Activated CD8-positive, alpha-beta memory T cell treated with anti-CD3 and anti-CD28 coated beads, Interleukin-2, amount 10 ng/mL, durations not matched to agents 7 days and 5 days (primary cell): ENCODE results near the gene CPNE4. TPM values are rescaled to one million over a fixed set of nuclear protein-coding genes. Genes with fewer than 3 reads are reported as not detected.
"Not testable (repeated sequence)": the region's sequence is repeated elsewhere in the genome, so short reads cannot be mapped to it uniquely, and the experiment has no call there.

Experiments
- ATAC-seq: fragments of 150-1000 bp; cut with Tn5 transposase; one replicate; pipeline ENCODE4 v1.10.0; 2021; ENCODE audit warnings: moderate library complexity
- CTCF ChIA-PET: fragments of 350-600 bp; sonication (Branson Sonifier 250); formaldehyde crosslinking; loops from one replicate; lab custom pipeline; 2021; ENCODE audit warnings: antibody characterized with exemption; lab: Charles Lee
- DNase-seq: peaks from one replicate; pipeline ENCODE4 v3.0.0-alpha.2; 2020
- H3K27ac Mint-ChIP-seq: one replicate; pipeline ENCODE4 v1.8.0; 2021; ENCODE audit warnings: mild to moderate bottlenecking, mixed read lengths
- H3K27me3 Mint-ChIP-seq: one replicate; pipeline ENCODE4 v1.8.0; 2021; ENCODE audit warnings: mixed read lengths
- H3K36me3 Mint-ChIP-seq: one replicate; pipeline ENCODE4 v1.8.0; 2021; ENCODE audit warnings: mild to moderate bottlenecking, mixed read lengths
- H3K4me1 Mint-ChIP-seq: one replicate; pipeline ENCODE4 v1.8.0; 2021; ENCODE audit warnings: mixed read lengths
- H3K4me3 Mint-ChIP-seq: one replicate; pipeline ENCODE4 v1.8.0; 2021; ENCODE audit warnings: mild to moderate bottlenecking, moderate library complexity, mixed read lengths
- H3K9me3 Mint-ChIP-seq: one replicate; pipeline ENCODE4 v1.8.0; 2022; ENCODE audit warnings: low read depth, mixed read lengths
- microRNA-seq: library from miRNA; unstranded; fragments of <30 nt; microRNA quantifications from one replicate; pipeline ENCODE4 v1.2.0, GENCODE V29; 2022
- total RNA-seq, 2 experiments: library from RNA; stranded (reverse); gene quantifications; one replicate each; pipeline ENCODE4 v1.2.3, GENCODE V29; 2021

Gene CPNE4
- total RNA-seq, 2 experiments from 2014 or later = not detected

DNA sequence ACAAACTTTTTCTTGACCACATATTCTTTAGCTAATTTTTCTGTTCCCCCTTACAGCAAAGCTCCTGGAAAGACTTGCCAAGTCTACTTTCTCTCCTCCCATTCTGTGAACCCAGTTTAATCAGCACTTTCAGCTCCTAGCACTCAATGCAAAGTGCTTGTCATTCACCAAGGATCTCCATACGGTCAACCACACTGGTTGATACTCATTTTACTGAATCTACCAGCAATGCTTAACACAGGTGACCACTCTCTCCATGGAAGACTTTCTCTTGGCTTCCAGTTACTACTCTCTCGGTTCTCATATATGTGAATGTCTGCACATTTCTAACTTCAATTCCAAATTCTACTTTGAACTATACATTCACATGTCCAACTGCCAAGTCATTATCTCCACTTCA lies 543.7 kb downstream of the CPNE4 start:
- ATAC-seq (no peak), DNase-seq (no peak)
- H3K27ac Mint-ChIP-seq = no peak overlapping the region
- no peak overlapping the region for H3K4me3 Mint-ChIP-seq
- H3K4me1 Mint-ChIP-seq = peaks cover 6% of the 10 kb centered on the region
- H3K27me3 Mint-ChIP-seq = no peaks in the 10 kb centered on the region
- peaks cover 42% of the 10 kb centered on the region for H3K36me3 Mint-ChIP-seq
- CTCF ChIA-PET = no interaction called here
- no peaks in the 10 kb centered on the region for H3K9me3 Mint-ChIP-seq

- CTCF ChIA-PET, H3K9me3 Mint-ChIP-seq, H3K27me3 Mint-ChIP-seq, DNase-seq, ATAC-seq, H3K4me3 Mint-ChIP-seq: not testable (repeated sequence)
- H3K27ac Mint-ChIP-seq = peak overlapping the region; percentile 13
- peaks cover 36% of the 10 kb centered on the region for H3K36me3 Mint-ChIP-seq
- peaks cover 12% of the 10 kb centered on the region for H3K4me1 Mint-ChIP-seq
Observed at GRCh38 chr3:131486545-131486944, 548.3 kb downstream of the CPNE4 start.

DNA sequence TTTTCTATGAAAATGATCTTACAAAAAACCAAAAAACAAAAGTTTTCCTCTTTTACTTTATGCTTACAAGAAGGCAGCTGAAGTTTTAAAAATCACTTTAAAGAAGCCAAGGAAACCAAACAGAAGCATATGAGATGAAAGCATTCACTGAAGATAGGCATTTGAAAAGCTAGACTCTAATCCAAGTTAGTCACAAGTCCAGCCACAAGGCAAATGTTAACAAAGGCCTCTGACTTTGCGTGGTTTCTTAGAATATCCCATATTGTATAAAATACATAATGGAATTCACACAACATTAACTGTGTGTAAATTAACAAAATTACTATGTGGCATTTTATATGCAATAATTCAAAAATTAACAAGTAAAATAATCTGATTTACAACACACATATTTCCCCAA lies 549.7 kb downstream of the CPNE4 start:
- CTCF ChIA-PET = no interaction called here
- DNase-seq = no peak
- Mint-ChIP-seq H3K9me3 (no peaks in the 10 kb centered on the region), H3K27me3 (no peaks in the 10 kb centered on the region), H3K4me1 (peaks cover 12% of the 10 kb centered on the region), H3K36me3 (peaks cover 39% of the 10 kb centered on the region), H3K4me3 (no peak overlapping the region), H3K27ac (no peak overlapping the region)
- ATAC-seq = no peak

- no peak overlapping the region for H3K4me3 Mint-ChIP-seq
- H3K27ac Mint-ChIP-seq = no peak overlapping the region
- no peaks in the 10 kb centered on the region for H3K27me3 Mint-ChIP-seq
- no peak for DNase-seq
- peaks cover 41% of the 10 kb centered on the region for H3K36me3 Mint-ChIP-seq
- no peaks in the 10 kb centered on the region for H3K9me3 Mint-ChIP-seq
- CTCF ChIA-PET = no interaction called here
- ATAC-seq = no peak
- H3K4me1 Mint-ChIP-seq = peaks cover 12% of the 10 kb centered on the region
Observed at GRCh38 chr3:131484496-131485111, 550.2 kb downstream of the CPNE4 start.

Small RNA genes lying within 50 kb of the gene (microRNA-seq; reads per million reads assigned to microRNA genes)
- gene MIR5704 = not detected
